Left cardiac atrium (tissue), 4 donors: ENCODE data around the gene TNFAIP8L3. TPM values are rescaled to one million over a fixed set of nuclear protein-coding genes. Genes with fewer than 3 reads are reported as not detected.

Experiments used
- ATAC-seq, 2 donors: fragments of 200-7000 bp; cut with Tn5 transposase; one replicate each; pipeline ENCODE4 v1.9.1; 2020; ENCODE audit warnings: mild to moderate bottlenecking in 2 of 2, moderate library complexity in 2 of 2
- DNase-seq: peaks from one replicate; pipeline ENCODE4 v3.0.0-alpha.2; 2020
- intact Hi-C, 2 donors: fragments of 100-400 bp; cut with DNase I; formaldehyde crosslinking; loops; one replicate each; pipeline versions ENCODE4 v1.14.1 to v1.15.1; 2022 to 2023
- total RNA-seq, 2 donors: library from RNA; stranded (reverse); fragmentation: NEBNext Ultra II Directional; extraction: Animal tissue kit (Norgen Biotek cat#: 25700); gene quantifications; one replicate each; pipeline ENCODE4 v1.2.1, GENCODE V29; 2021
- donor health status: DM: no; HTN: yes; CAD: no.
- donor health status: DM: no; HTN: yes; CAD: no; lungs with severe emphysema.
- donor health status: DM: yes; HTN: yes; CAD: no.
- donor health status: Dilated cardiomyopathy.

TNFAIP8L3 gene
- total RNA-seq, 2 donors from 2014 or later = 3.5 to 7.0 TPM

- DNase-seq (no peak), ATAC-seq (no peak)
- intact Hi-C loops = loop anchor here in 1 of 2 donors (10.0 kb wide), 1 partner anchor 151 kb away; no protein-coding TSS in a partner anchor
Observed at GRCh38 chr15:51095681-51096331, 1.1 kb upstream of the TNFAIP8L3 start.

- DNase-seq = peak; percentile 55
- intact Hi-C loops = loop anchor here in 1 of 2 donors (10.0 kb wide), 1 partner anchor 149 kb away; no protein-coding TSS in a partner anchor
- ATAC-seq = peak; percentile 44 to 54
Observed at GRCh38 chr15:51093839-51094605, 684 bp downstream of the TNFAIP8L3 start.

- DNase-seq (no peak), ATAC-seq (peak; percentile 1 to 9)
- intact Hi-C loops = loop anchor here in 1 of 2 donors (10.0 kb wide), 1 partner anchor 149 kb away; no protein-coding TSS in a partner anchor
Observed at GRCh38 chr15:51093488-51093838, 1.2 kb downstream of the TNFAIP8L3 start.

- ATAC-seq = no peak
- no peak for DNase-seq
- intact Hi-C loops = loop anchor here in 1 of 2 donors (10.0 kb wide), 1 partner anchor 148 kb away; no protein-coding TSS in a partner anchor
Observed at GRCh38 chr15:51092480-51093040, 2.1 kb downstream of the TNFAIP8L3 start.

GRCh38 chr15:51090753-51091152 lies 4.0 kb downstream of the TNFAIP8L3 start:
- ATAC-seq (no peak), DNase-seq (no peak)
- intact Hi-C loops = loop anchor here in 1 of 2 donors (10.0 kb wide), 1 partner anchor 146 kb away; no protein-coding TSS in a partner anchor

GRCh38 chr15:51089699-51090453 lies 4.8 kb downstream of the TNFAIP8L3 start:
- no peak for DNase-seq
- intact Hi-C loops = loop anchor here in 1 of 2 donors (10.0 kb wide), 1 partner anchor 145 kb away; no protein-coding TSS in a partner anchor
- ATAC-seq = no peak

GRCh38 chr15:51089041-51089440 lies 5.7 kb downstream of the TNFAIP8L3 start:
- no peak for ATAC-seq
- DNase-seq = no peak
- intact Hi-C loops = no loop called here

- intact Hi-C loops = no loop called here
- no peak for ATAC-seq
- DNase-seq = no peak
Observed at GRCh38 chr15:51088585-51088984, 6.1 kb downstream of the TNFAIP8L3 start.

GRCh38 chr15:51087513-51087912 lies 7.2 kb downstream of the TNFAIP8L3 start:
- DNase-seq (no peak), ATAC-seq (no peak)
- intact Hi-C loops = no loop called here

- DNase-seq (no peak), ATAC-seq (no peak)
- intact Hi-C loops = no loop called here
Observed at GRCh38 chr15:51086409-51086808, 8.3 kb downstream of the TNFAIP8L3 start.

- intact Hi-C loops = no loop called here
- DNase-seq (no peak), ATAC-seq (no peak)
Observed at GRCh38 chr15:51085764-51086163, 8.9 kb downstream of the TNFAIP8L3 start.

GRCh38 chr15:51083641-51084166 lies 11.0 kb downstream of the TNFAIP8L3 start:
- intact Hi-C loops = no loop called here
- DNase-seq = no peak
- peak in 1 of 2 donors; percentile 19 for ATAC-seq

GRCh38 chr15:51082246-51082645 lies 12.5 kb downstream of the TNFAIP8L3 start:
- no peak for DNase-seq
- intact Hi-C loops = no loop called here
- no peak for ATAC-seq

GRCh38 chr15:51080286-51080685 lies 14.4 kb downstream of the TNFAIP8L3 start:
- intact Hi-C loops = no loop called here
- no peak for DNase-seq
- no peak for ATAC-seq

GRCh38 chr15:51079226-51079625 lies 15.5 kb downstream of the TNFAIP8L3 start:
- ATAC-seq = no peak
- DNase-seq = no peak
- intact Hi-C loops = no loop called here

- intact Hi-C loops = no loop called here
- peak; percentile 79 to 89 for ATAC-seq
Observed at GRCh38 chr15:51077221-51078153, 17.2 kb downstream of the TNFAIP8L3 start.

GRCh38 chr15:51076524-51077220 lies 18.0 kb downstream of the TNFAIP8L3 start:
- ATAC-seq = no peak
- intact Hi-C loops = no loop called here
- no peak for DNase-seq

More at GRCh38 chr15:51077221-51078153, 17.2 kb downstream of the TNFAIP8L3 start:
- DNase-seq = peak; percentile 81
